DMS53 (cell line): ENCODE data around the gene PNPLA3.

ENCODE experiments used
- DNase-seq: peaks from one replicate; lab custom pipeline; 2025; lab: John Stamatoyannopoulos, UW

The PNPLA3 gene

DNA sequence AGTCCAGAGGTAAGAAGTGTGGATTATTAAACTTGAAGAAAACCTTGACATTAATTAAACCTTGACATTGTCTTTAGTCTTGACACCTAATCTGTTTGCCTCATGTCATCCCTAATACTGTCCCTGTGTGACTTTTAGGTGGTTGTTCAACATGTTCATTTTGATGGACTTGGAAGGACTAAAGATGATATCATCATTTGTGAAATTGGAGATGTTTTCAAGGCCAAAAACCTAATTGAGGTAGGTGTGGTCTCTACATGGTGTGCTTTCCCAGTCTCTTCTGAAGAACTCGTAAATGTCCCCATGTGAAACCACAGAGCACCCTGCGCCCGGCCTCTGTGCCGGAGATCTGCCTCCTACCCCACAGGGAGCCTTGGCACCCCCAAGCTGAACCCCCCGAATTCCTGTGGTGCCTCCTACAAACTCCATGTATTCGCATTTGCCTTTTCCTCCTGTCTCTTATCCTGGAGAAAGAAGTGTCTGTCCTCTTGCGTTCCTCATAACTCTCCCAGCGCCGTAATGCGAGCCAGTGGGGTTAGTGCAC lies 40.8 kb downstream of the PNPLA3 start:
- DNase-seq = no peak

DNA sequence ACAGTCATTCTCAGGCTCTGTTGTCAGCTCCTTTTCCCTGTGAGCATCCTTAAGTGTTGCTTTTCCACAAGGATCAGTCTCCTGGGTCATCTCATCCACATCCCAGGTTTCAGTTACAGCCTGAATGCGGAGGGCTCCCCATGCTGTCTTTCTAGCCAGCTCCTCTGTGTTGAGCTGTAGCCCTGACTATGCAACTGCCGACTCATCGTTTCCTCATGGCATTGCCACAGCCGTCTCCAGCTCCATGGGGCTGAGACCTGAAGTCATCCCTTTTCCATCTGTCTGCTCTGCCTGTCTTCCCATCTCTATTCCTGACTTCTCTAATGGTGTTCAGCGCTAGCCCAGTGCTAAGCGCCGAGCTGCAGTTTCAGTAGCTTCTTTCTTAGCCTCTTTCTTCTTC lies 43.5 kb downstream of the PNPLA3 start:
- DNase-seq = no peak

- DNase-seq = no peak
Measured at GRCh38 chr22:43968614-43969013, 45.0 kb downstream of the PNPLA3 start.

- no peak for DNase-seq
Measured at GRCh38 chr22:43969021-43969878, 45.6 kb downstream of the PNPLA3 start.

DNA sequence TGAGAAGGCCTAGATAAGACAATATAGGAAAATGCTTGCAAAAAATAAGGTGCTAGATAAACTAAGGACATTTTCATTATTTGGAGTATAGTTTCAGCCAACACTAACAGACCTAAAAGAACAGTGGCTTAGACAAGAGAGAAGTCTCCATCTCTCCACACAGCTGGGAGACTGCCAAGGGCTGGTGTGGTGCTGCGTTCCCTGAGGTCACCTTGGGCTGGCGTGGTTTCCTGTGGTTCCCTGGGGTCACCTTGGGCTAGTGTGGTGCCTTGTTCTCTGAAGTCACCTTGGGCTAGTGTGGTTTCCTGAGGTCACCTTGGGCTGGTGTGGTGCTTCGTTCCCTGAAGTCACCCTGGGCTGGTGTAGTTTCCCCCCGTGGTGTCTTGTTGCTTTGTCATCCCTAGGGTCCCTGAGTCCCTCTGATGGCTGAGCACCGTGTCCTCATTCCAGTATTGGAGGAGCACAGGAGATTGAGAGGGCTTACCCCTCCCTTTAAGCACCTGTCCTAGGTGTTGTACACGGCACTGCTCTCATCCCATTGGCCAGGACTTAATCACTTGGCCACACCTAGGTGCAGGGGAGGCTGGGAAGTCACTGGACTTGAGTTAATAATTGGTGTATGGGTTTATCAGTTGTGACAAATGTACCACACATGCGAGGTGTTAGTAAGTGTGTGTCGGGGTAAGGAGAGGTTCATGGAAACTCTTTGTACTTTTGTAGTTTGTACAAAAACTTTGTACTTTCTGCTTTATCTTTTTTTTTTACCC lies 46.6 kb downstream of the PNPLA3 start:
- no peak for DNase-seq

- no peak for DNase-seq
Measured at GRCh38 chr22:43971112-43971511, 47.5 kb downstream of the PNPLA3 start.

DNA sequence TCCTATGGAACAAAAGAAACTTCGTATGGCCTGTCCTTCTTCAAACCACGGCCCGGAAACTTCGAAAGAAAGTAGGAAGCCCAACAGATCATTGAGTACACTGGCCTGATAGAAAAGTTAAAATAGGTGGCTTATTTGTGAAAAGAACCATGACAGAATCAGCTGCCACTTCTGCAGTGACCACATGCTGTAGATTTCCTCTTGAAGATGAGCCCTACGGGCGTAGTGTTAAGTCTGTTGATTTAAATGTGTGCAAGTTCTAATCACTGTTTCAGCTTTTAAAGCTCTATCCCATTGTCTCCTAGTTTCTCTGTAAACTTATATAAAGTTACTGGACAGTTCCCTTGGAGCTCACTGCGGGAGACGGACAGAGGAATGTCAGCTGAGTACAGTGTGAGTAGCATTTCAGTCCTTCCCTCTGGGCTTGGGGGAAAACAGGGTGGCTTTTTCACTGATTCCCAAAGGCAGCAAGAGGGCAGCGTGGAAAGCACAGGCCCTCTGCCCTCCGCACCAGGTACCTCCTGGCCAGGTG lies 49.4 kb downstream of the PNPLA3 start:
- DNase-seq = no peak

GRCh38 chr22:43974028-43974545 lies 50.5 kb downstream of the PNPLA3 start:
- DNase-seq = no peak

DNA sequence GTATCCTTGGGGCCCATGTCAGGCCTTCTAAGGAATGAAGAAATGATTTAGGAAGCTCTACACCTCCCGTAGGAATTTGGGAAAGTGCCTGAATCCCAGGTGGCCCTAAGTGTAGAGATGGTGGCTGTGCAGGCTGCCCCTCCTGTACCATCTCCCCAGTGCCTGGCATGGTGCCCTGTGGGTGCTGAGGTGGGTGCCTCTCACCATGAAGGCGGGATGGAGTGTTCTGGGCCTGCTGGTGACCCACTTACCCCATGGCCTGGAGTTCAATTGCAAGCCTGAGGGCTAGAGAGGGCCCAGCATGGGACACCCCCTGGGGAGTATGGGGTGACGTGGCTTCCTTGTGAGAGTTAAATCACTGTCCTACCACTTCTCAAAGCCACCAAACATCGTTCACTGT lies 51.4 kb downstream of the PNPLA3 start:
- no peak for DNase-seq

- DNase-seq = no peak
Measured at GRCh38 chr22:43976861-43977795, 53.5 kb downstream of the PNPLA3 start.

DNA sequence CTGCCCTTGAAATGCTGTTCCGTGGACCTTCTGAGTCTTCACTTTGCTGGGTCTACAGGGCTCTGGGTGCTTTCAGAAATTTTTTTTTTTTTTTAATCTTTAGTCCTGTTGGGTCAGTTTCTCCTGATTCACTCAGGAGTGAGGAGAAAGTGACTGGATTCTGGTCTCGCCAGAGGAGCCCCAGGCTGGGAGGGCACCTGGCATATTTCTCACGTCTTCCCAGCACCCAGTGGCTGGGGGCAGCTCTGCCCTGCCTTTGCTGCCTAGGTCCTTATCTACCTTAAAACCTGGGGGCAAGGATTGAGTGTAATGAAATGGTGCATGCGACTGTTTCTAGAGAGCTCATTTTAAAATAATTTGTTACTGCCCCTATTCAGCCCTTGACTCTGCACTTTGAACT lies 55.0 kb downstream of the PNPLA3 start:
- DNase-seq = no peak

DNA sequence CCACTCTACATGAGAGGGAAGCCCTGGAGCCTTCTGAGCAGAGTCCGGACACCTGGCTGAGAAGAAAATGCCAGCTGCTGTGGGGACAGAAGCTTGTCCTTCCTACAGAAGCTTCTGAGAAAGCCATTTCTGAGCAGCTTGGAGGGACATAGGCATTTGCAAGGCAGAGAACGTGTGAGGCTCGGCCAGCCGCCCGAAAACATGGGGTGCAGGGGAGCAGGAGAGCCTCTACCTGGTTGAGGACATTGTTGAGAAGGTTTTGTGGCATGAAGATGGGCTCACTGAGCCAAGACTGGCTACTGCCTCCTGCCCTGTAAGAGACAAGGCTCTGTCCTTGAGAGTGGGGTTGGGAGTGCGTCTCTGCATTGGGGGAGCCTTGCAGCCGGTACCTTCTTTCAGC lies 57.0 kb downstream of the PNPLA3 start:
- DNase-seq = no peak

GRCh38 chr22:43980996-43981395 lies 57.4 kb downstream of the PNPLA3 start:
- no peak for DNase-seq

- no peak for DNase-seq
Measured at GRCh38 chr22:43983808-43984207, 60.2 kb downstream of the PNPLA3 start.

DNA sequence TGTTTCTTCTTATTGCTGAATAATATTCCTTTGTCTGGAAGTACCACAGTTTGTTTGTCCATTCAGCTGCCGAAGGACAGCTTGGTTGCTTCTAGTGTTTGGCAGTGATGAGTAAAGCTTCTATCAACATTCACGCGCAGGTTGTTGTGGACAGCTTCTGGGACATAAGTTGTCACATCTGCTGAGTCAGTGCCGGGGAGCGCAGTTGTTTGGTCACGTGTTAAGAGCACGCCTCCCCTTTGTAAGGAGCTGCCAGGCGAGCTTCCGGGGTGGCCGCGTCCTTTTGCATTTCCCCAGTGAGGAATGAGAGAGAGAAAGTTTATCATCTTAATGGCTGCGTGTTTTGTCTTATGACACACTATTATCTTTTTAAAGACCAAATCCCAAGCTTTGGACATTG lies 61.9 kb downstream of the PNPLA3 start:
- peak; percentile 96 for DNase-seq

- DNase-seq = no peak
Measured at GRCh38 chr22:43988116-43988820, 64.7 kb downstream of the PNPLA3 start.

DNA sequence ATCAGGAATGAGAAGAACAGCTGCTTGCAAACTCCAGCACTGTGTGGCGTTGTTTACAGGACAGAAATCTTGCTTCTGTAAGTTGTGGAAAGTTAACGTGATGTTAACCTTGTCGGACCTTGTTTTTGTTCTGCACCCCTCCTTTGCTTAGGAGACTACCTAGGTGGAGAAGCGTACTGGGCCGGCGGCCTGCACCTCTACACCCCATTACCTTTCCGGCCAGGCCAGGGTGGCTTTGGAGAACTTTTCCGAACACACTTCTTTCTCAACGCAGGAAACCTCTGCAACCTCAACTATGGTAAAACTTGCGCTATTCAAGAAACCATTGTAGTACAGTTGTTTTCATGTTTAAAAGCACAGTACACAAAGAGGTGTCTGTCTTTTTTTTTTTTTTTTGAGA lies 65.4 kb downstream of the PNPLA3 start:
- no peak for DNase-seq

- DNase-seq = no peak
Measured at GRCh38 chr22:43990044-43990443, 66.4 kb downstream of the PNPLA3 start.

DNA sequence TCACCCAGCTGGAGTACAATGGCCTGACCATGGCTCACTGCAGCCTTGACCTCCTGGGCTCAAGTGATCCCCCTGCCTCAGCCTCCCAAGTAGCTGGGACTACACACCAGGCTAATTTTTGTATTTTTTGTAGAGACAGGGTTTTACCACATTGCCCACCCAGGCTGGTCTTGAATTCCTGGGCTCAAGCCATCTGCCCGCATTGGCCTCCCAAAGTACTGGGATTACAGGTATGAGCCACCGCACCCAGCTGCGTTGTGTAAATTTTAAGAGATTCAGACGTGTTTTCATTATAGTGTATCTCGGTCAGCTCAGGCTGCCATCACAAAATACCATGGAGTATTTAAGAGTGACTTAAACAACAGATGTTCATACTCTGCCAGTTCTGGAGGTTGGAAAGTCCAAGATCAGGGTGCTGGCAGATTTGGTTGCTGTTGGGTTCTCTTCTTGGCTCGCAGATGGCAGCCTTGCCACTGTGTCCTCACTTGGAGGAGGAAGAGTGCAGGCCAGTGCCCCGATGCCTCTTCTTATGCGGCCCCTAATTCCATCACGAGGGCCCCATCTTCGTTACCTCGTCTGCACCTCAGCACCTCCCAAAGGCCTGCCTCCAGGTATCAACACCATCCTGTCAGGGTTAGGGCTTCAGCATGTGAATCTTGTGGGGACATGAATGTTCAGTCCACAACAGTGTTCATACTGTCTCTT lies 67.9 kb downstream of the PNPLA3 start:
- no peak for DNase-seq

- no peak for DNase-seq
Measured at GRCh38 chr22:43992331-43992821, 68.8 kb downstream of the PNPLA3 start.
